ENCODE data around the gene PES1.
"Not testable (repeated sequence)": the region's sequence is repeated elsewhere in the genome, so short reads cannot be mapped to it uniquely, and the experiment has no call there.

PES1 gene

GRCh38 chr22:30566125-30566524 is 25.6 kb downstream of the PES1 start:
- DNase-seq (ENCODE audit: low spot score) = no peak
- TF ChIP-seq CTCF (IDR thresholded peaks at IDR 0.05; ENCODE audit: extremely low read depth, missing control alignments) = no peak

GRCh38 chr22:30565341-30565740 is 26.4 kb downstream of the PES1 start:
- no peak for TF ChIP-seq CTCF (IDR thresholded peaks at IDR 0.05; ENCODE audit: extremely low read depth, missing control alignments)
- DNase-seq (ENCODE audit: low spot score) = no peak

GRCh38 chr22:30564761-30565119 is 27.0 kb downstream of the PES1 start:
- no peak for DNase-seq (ENCODE audit: low spot score)
- TF ChIP-seq CTCF (IDR thresholded peaks at IDR 0.05; ENCODE audit: extremely low read depth, missing control alignments) = no peak

- no peak for TF ChIP-seq CTCF (IDR thresholded peaks at IDR 0.05; ENCODE audit: extremely low read depth, missing control alignments)
- no peak for DNase-seq (ENCODE audit: low spot score)
These were observed 27.5 kb downstream of the PES1 start for GRCh38 chr22:30564045-30564760.

- no peak for DNase-seq (ENCODE audit: low spot score)
- no peak for TF ChIP-seq CTCF (IDR thresholded peaks at IDR 0.05; ENCODE audit: extremely low read depth, missing control alignments)
These were observed 29.3 kb downstream of the PES1 start for GRCh38 chr22:30562366-30562765.

GRCh38 chr22:30561402-30562189 is 30.1 kb downstream of the PES1 start:
- no peak for DNase-seq (ENCODE audit: low spot score)
- TF ChIP-seq CTCF (IDR thresholded peaks at IDR 0.05; ENCODE audit: extremely low read depth, missing control alignments) = no peak

GRCh38 chr22:30560643-30561202 is 31.0 kb downstream of the PES1 start:
- DNase-seq (ENCODE audit: low spot score) = not testable (repeated sequence)
- TF ChIP-seq CTCF (IDR thresholded peaks at IDR 0.05; ENCODE audit: extremely low read depth, missing control alignments) = peak; percentile 10

Data from GM20000 (cell line).